Uterus (tissue), 2 donors: ENCODE results near the gene SPAG4.

ENCODE experiments used
- CTCF ChIP-seq, 4 experiments: fragments of 200-600 bp in 2 of 4; fragments of 450-650 bp in 2 of 4; sonication (generic) in 2 of 4; IDR thresholded peaks; one replicate each; pipeline ENCODE4 v1.5.1; 2016 to 2019; ENCODE audit warnings: antibody characterized with exemption in 4 of 4, mild to moderate bottlenecking in 2 of 4, moderate library complexity in 1 of 4
- POLR2A ChIP-seq, 2 donors: fragments of 450-650 bp; IDR thresholded peaks; one replicate each; pipeline ENCODE4 v1.6.1; 2016; ENCODE audit warnings: antibody characterized with exemption in 2 of 2, mild to moderate bottlenecking in 1 of 2, moderate library complexity in 1 of 2

GRCh38 chr20:35601990-35602389 is 13.6 kb upstream of the SPAG4 start:
- TF ChIP-seq CTCF (IDR thresholded peaks at IDR 0.05) (no peak), POLR2A (IDR thresholded peaks at IDR 0.05) (no peak)
